Effector CD4-positive, alpha-beta T cell (primary cell): Measurements from ENCODE around the gene RELCH.

Source experiments
- DNase-seq: peaks from one replicate; pipeline ENCODE4 v3.0.0-alpha.2; 2020

RELCH gene

DNA sequence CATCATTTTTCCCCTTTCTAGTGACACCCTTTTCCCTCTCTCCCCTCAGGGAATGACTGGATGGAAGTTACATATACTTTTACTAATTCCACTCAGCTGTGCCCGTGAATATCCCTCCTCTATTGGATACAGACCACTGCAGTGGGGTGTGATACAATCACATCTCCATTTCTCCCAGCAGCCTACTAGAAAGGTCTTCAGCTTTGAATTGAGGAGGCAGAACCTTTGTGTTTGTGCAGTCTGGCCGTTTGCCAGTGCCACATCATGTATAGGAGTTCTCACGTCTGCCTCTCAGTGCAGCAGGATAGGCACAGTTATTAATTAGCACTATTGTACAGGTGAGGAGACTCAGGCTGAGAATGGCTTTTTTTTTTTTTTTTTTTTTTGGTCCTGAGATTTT lies 154.4 kb downstream of the RELCH start:
- DNase-seq, result no peak

DNA sequence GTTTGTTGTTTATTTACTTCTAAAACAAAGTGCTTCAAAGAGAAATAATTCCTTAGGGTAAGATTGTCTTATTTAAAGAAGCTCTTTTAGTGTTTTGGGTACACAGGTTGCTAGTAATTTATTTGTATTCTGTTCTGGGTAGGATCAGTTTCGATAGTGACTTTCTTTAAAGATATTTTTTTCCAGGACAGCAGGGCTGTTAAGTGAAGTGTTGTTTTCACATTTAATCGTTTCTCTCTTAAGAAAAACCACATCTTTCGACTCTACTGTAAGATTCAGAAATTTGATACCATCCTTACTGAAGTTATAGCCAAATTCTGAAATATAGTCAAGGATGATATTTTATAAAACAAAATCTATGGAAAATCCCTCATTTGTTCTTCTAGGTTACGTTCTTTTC lies 155.8 kb downstream of the RELCH start:
- DNase-seq, result no peak

DNA sequence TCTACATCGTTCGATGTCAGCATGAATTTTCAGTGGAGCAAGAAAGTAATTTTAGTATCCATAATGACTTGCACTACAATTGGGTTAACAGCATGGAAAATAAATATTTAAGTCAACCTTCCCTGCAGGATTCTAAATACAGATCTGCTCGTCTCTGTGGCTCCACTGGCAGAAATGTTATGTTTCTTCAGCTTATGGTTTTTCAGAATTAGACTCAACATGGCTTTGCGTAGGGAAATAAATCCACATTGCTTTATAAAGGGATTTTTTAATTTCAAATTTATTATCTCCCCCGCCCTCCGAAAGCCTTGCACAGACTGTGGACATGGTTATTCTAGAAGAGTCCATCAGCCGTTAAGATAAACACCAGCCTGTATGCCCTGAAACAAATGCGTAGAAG lies 156.3 kb downstream of the RELCH start:
- DNase-seq, result no peak

- DNase-seq, result no peak
These were observed 158.9 kb downstream of the RELCH start for GRCh38 chr18:62345909-62346308.

DNA sequence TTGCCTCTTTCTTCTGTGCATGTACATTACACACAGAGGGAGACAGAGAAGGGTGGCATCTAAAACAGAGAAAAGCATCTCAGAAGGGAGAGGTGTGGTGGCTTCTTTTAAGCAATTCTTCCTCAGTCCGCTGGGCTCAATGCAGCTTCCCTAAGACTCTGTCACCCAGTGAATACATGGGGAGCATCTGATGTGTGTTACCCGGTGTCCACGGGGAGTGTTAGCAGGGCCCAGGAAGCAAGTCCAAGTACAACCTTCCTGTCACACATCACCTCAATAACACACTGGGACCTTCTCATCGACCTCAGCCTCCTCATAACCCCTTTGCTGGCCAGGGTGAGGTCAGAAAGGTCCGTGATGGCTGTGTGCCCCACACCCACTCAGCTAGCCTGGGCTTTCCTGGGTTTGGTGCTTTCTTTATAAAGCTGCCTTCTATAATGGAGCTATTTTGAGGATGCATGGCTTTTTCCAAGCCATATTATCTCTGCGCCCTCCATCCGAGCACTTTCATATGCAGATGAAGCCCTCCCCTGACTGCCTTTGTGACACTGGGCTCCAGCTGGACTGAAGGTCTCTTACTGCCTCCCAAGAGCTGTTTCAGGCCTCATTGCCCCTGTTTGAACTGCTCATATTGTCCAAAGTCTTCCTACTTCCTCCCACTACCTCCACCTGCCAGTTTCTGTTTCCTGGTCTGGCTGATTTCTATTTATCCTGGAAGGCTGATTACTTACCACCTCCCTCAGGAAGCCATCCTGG lies 159.5 kb downstream of the RELCH start:
- DNase-seq, result no peak

GRCh38 chr18:62347089-62347506 lies 160.0 kb downstream of the RELCH start:
- no peak for DNase-seq

- no peak for DNase-seq
These were observed 161.4 kb downstream of the RELCH start for GRCh38 chr18:62348474-62348873.

GRCh38 chr18:62353170-62353569 lies 166.1 kb downstream of the RELCH start:
- DNase-seq, result no peak

GRCh38 chr18:62354151-62354550 lies 167.1 kb downstream of the RELCH start:
- no peak for DNase-seq

DNA sequence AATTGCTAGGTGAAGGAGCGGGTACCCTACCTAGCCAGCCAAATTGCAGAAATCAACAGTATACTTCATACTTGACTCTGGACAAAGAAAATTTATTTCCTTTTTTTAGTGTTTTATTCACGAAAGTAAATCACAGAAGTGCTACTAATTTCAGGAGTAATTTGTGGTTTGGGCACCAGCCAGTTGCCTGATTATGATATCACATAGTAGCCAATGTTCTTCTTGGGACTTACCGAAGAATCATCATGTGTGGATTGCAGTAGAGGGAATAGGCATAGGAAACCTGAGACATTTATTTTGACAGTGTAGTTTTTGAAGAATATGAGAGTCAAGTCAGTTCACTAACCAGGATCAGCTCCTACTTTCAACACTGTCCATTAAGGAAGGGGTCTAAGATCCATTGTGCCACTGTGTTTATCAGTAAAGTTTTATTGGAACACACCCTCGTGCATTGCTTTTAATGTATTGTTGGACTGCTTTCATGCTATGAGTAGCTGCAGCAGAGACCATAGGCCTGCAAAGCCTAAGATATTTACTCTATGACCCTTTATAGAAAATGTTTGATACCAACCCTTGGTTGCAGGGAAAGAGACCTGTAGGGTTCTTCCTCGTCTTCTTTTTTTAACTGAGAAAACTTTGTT lies 170.1 kb downstream of the RELCH start:
- no peak for DNase-seq
